Prostate gland (tissue), 2 donors: ENCODE data around the gene RDX.

Experiments used
- POLR2A ChIP-seq: fragments of 450-650 bp; IDR thresholded peaks from one replicate; pipeline ENCODE4 v1.6.1; 2016; ENCODE audit warnings: antibody characterized with exemption, mild to moderate bottlenecking
- TF ChIP-seq, protein P1 (sequence below), 4 experiments: fragments of 200-600 bp in 2 of 4; fragments of 450-650 bp in 2 of 4; sonication (generic) in 2 of 4; IDR thresholded peaks; 1 replicate in 3 of 4; 2 replicates in 1 of 4; pipeline ENCODE4 v1.5.1; 2016 to 2019; ENCODE audit warnings: antibody characterized with exemption in 4 of 4, mild to moderate bottlenecking in 2 of 4, moderate library complexity in 2 of 4

DNA sequence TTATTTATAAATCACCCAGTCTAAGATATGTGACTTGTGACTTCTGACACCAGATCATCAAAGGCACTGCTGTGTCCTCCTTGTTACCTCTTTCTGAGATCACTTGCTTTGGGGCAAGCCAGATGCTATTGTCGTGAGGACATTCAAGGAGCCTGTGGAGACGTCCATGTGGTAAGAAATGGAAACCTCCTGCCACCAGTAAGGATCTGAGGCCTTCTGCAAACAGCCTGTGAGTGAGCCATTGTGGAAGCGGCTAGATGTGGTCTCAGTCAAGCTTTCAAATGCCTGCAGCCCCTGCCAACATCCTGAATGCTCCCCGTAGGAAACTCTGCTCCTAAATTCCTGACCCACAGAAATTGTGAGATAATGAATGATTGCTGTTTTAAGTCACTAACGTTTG lies 11.7 kb upstream of the RDX start:
- TF ChIP-seq, protein P1, sequence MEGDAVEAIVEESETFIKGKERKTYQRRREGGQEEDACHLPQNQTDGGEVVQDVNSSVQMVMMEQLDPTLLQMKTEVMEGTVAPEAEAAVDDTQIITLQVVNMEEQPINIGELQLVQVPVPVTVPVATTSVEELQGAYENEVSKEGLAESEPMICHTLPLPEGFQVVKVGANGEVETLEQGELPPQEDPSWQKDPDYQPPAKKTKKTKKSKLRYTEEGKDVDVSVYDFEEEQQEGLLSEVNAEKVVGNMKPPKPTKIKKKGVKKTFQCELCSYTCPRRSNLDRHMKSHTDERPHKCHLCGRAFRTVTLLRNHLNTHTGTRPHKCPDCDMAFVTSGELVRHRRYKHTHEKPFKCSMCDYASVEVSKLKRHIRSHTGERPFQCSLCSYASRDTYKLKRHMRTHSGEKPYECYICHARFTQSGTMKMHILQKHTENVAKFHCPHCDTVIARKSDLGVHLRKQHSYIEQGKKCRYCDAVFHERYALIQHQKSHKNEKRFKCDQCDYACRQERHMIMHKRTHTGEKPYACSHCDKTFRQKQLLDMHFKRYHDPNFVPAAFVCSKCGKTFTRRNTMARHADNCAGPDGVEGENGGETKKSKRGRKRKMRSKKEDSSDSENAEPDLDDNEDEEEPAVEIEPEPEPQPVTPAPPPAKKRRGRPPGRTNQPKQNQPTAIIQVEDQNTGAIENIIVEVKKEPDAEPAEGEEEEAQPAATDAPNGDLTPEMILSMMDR (IDR thresholded peaks at IDR 0.05), result no peak
- no peak for TF ChIP-seq POLR2A
